ENCODE measurements around the gene TTC16.

DNA sequence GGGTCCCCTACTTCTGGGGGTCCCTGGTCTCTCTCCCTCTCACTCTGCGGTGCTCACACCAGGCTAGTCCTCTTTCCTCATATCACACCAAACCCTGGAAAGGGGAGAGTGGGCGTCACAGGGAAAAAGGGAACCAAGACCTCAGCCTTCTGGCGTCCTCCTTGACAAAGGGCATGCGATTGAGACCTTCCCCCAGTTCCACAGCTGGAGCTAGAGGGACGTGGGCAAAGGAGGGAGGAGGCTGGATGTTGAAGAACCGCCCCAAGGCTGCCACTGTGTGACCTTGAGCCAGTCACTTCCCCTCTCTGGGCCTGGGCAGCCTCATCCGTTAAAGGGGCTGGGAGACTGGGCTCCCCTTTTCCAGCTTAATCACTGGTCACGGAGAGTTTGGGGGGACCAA lies 37.7 kb downstream of the TTC16 start:
- no peak for TF ChIP-seq POLR2A (IDR thresholded peaks at IDR 0.05; ENCODE audit: low read depth, low read length)
- TF ChIP-seq POLR2AphosphoS5 (IDR thresholded peaks at IDR 0.05; ENCODE audit: low read depth, low read length), result no peak
- no peak for TF ChIP-seq SPI1 (IDR thresholded peaks at IDR 0.05; ENCODE audit: low read depth, low read length)
- TF ChIP-seq TAF1 (IDR thresholded peaks at IDR 0.05; ENCODE audit: low read depth, low read length), result no peak

Measured in GM12891 (cell line).